ENCODE measurements around the gene NFKBIA.

NFKBIA gene

DNA sequence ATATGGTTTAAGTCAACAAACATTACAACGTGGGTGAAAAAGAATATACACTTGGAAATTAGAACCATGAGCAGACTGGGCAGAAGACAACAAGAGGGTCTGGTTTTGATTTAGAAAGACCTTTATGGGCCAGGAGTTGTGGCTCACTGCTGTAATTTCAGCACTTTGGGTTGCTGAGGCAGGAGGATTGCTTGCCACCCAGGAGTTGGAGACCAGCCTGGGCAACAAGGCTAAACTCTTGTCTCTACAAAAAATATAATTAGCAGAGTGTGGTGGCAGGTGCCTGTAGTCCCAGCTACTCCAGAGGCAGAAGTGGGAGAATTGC is 2.7 kb upstream of the NFKBIA start:
- TF ChIP-seq, protein P1, sequence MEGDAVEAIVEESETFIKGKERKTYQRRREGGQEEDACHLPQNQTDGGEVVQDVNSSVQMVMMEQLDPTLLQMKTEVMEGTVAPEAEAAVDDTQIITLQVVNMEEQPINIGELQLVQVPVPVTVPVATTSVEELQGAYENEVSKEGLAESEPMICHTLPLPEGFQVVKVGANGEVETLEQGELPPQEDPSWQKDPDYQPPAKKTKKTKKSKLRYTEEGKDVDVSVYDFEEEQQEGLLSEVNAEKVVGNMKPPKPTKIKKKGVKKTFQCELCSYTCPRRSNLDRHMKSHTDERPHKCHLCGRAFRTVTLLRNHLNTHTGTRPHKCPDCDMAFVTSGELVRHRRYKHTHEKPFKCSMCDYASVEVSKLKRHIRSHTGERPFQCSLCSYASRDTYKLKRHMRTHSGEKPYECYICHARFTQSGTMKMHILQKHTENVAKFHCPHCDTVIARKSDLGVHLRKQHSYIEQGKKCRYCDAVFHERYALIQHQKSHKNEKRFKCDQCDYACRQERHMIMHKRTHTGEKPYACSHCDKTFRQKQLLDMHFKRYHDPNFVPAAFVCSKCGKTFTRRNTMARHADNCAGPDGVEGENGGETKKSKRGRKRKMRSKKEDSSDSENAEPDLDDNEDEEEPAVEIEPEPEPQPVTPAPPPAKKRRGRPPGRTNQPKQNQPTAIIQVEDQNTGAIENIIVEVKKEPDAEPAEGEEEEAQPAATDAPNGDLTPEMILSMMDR (IDR thresholded peaks at IDR 0.05; ENCODE audit: extremely low read depth, missing control alignments), result no peak
- DNase-seq (ENCODE audit: low spot score), result no peak

DNA sequence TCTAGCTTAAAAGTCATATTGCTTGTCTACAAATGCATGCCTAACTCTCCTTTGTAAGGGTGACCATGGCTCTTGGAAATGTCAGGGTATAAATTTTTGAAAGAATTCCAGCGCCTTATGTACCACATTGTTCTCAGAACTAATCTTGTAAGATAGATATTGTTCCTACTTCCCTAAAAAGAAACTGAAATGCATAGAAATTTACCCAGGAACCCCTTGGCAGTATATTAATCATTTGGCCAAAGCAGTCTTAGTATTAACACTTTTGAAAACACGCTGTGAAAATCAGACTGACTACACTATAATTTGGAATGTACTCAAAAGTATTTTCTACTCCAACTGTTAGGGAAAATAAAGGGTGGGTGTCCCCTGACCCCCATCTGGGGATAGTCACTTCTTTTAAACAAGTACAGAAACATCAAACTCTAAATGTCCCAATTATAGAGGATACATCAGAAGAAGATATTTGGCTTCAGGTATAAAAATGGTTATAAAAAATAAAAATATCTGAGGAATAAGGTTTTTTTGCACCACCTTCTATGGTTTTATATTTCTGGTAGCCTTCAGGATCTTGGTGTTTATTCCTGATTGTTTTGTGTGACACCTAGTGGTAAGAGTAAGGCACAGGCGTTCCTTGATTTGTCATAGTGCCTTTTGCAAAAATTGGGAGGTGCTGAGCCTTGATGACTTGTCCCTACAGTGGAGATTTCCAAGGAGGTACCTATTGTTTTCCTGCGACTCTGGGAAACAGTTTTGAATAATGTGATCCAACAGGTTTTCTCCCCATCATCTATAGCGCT is 2.2 kb upstream of the NFKBIA start:
- DNase-seq (ENCODE audit: low spot score), result peak; percentile 59
- TF ChIP-seq, protein P1 (IDR thresholded peaks at IDR 0.05; ENCODE audit: extremely low read depth, missing control alignments), result peak; percentile 57

GRCh38 chr14:35406090-35406489 is 1.5 kb upstream of the NFKBIA start:
- DNase-seq (ENCODE audit: low spot score), result no peak
- TF ChIP-seq, protein P1 (IDR thresholded peaks at IDR 0.05; ENCODE audit: extremely low read depth, missing control alignments), result no peak

GRCh38 chr14:35405304-35405996 is 901 bp upstream of the NFKBIA start:
- no peak for DNase-seq (ENCODE audit: low spot score)
- TF ChIP-seq, protein P1 (IDR thresholded peaks at IDR 0.05; ENCODE audit: extremely low read depth, missing control alignments), result no peak

- TF ChIP-seq, protein P1 (IDR thresholded peaks at IDR 0.05; ENCODE audit: extremely low read depth, missing control alignments), result no peak
- DNase-seq (ENCODE audit: low spot score), result peak; percentile 95
Measured at GRCh38 chr14:35403603-35404448, 723 bp downstream of the NFKBIA start.

DNA sequence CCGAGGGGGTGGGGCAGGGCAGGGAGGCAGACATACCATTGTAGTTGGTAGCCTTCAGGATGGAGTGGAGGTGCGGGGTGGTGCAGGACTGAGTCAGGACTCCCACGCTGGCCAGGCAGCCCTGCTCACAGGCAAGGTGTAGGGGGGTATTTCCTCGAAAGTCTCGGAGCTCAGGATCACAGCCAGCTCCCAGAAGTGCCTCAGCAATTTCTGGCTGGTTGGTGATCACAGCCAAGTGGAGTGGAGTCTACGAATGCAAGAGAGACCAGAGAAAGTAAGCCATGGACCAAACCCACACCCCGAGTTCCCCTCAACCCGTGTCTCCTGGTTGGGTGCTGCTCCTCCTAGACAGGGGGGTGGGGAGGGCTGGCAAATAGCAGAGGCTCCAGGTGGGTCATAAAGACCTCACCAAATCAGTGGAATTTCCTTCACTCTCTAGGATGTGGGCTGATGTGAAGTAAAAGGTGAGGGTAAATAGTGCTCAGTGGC is 1.4 kb downstream of the NFKBIA start:
- TF ChIP-seq, protein P1 (IDR thresholded peaks at IDR 0.05; ENCODE audit: extremely low read depth, missing control alignments), result no peak
- DNase-seq (ENCODE audit: low spot score), result no peak

Measured in GM20000 (cell line).